Fibroblast of villous mesenchyme (primary cell): ENCODE results near the gene BUD13. TPM values are rescaled to one million over a fixed set of nuclear protein-coding genes. Genes with fewer than 3 reads are reported as not detected.

ENCODE experiments used
- DNase-seq: peaks from one replicate; pipeline ENCODE4 v3.0.0-alpha.2; 2010; ENCODE audit warnings: low read depth
- H3K4me3 ChIP-seq: 2 replicates; pipeline ENCODE4 v1.5.1; 2011; ENCODE audit warnings: low read depth, mild to moderate bottlenecking, low read length
- CTCF ChIP-seq: IDR thresholded peaks from 2 replicates; pipeline ENCODE4 v1.5.1; 2012; ENCODE audit warnings: low read depth, mild to moderate bottlenecking, low read length; ENCODE audit not compliant: insufficient read depth
- total RNA-seq: library from RNA; depleted of rRNA; stranded (reverse); fragments of >200 nt; gene quantifications from 2 replicates; pipeline ENCODE4 v1.2.3, GENCODE V29; 2012

BUD13 gene
- total RNA-seq, 1 donor: 16.8 TPM

GRCh38 chr11:116710762-116711161 lies 62.0 kb downstream of the BUD13 start:
- no peak for TF ChIP-seq CTCF
- no peak for DNase-seq
- H3K4me3 ChIP-seq: no peak overlapping the region

DNA sequence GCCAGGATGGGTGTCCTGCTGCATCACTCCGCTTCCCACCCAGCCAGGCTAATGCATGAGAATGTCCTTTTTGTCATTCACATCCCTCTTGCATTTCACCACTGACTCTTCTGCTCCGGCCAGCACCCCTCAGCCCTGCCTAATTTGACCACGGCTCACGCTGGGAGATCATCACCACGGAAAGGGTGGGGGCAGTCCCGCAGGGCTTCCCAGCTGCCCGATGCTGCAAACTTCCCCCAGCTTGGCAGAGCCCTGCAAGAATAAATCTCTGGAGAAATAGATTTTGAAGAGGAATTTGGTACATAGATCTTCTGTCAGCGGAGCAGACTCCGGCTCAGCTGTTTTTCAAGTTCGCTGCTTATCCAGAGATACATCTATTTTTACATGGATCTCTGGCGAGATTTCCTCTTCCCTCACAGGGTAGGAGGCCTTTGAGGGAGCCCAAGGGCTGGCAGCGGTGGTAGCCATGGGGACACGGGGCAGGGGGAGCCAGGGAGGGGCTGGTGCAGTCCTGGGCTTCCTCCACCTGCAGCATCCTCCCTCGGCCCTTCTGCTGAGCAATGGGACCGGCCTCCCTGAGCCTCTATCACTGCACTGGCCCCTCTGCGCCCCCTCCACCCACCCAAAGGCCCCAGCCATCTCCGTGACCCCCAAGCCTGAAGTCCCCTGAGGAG lies 62.6 kb downstream of the BUD13 start:
- no peak overlapping the region for H3K4me3 ChIP-seq
- TF ChIP-seq CTCF: no peak
- DNase-seq: no peak

DNA sequence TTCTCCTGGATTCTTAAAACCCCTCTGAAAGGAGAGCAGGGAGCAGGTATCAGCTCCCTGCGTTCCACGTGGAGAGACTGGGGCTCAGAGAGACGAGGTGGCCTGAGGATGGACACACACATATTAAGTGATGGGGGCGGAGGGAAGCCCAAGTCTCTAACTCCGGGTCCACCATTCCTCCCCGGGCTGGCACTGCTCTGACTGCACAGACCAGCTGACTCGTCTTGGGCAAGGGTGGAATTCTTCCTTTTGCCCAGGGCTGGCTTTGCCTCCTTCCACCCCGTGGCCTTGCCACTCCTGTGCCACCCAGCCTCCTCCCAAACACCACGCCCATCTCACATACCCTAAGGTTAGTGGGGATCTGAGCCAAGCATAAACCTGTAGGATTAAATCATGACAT lies 65.0 kb downstream of the BUD13 start:
- H3K4me3 ChIP-seq: no peak overlapping the region
- DNase-seq: no peak
- no peak for TF ChIP-seq CTCF

DNA sequence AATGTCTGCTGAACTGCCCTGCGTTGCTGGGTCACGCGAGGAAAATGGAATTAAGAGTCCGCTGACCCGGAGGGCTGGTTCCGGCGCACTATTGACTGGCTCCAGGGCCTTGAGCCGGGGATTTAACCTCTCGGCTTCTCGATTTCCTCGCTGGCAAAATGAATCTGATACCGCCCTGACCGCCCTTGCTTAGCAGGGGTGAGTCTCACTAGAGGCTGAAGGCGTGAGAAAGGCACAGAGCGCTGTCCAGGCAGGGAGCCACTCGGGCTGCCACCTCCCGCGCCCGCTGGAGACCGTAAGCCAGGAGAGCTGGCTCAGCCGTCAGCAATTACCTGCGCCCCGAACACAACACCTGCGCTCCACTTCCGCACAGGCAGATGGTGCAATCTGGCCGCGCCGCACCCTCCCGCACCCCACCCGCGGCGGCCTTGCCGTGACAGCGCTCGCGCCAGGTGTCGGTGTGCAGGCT lies 65.6 kb downstream of the BUD13 start:
- no peak for DNase-seq
- no peak for TF ChIP-seq CTCF
- H3K4me3 ChIP-seq: no peak overlapping the region

- DNase-seq: peak; percentile 7
- H3K4me3 ChIP-seq: no peak overlapping the region
- TF ChIP-seq CTCF: no peak
Measured at GRCh38 chr11:116703421-116703820, 69.4 kb downstream of the BUD13 start.

DNA sequence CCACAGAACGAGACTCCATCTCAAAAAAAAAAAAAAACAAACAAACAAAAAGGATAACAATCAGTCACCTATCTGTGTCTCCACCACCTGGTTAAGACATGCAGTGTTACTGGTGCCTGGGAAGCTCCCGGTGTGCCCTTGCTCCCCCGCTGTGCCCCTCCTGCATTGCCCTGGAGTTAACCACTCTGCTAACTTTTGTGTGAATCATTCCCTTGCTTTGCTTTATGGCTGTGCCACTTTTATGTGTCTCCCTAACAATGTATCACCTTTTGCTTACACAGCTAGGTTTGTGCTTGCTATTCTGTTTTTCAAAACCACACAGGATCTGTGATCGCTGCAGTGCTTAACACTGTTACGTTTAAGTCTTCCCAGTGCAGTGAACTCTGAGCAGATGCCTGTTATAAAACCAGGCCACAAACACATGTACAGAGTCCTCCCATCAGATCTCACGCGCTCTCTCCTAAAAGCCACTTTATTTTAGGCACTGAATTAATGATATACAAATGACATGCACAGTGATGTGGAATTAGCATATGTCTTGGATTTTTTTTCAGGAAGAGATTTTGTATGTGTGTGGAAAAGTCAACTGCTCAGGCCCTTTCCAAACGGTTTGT lies 69.9 kb downstream of the BUD13 start:
- no peak for TF ChIP-seq CTCF
- no peak for DNase-seq
- no peak overlapping the region for H3K4me3 ChIP-seq

- no peak for DNase-seq
- TF ChIP-seq CTCF: no peak
- no peak overlapping the region for H3K4me3 ChIP-seq
Measured at GRCh38 chr11:116701876-116702275, 70.9 kb downstream of the BUD13 start.
